Measurements from ENCODE around the gene BCAS1.

The BCAS1 gene

GRCh38 chr20:54085910-54086309, 15.5 kb upstream of the BCAS1 start:
- FAIRE-seq (no peak), DNase-seq (ENCODE audit: insufficient read length) (no peak)
- no peak for TF ChIP-seq TAF1 (IDR thresholded peaks at IDR 0.05; ENCODE audit: borderline replicate concordance, low read depth, low read length)

- FAIRE-seq (no peak), DNase-seq (ENCODE audit: insufficient read length) (no peak)
- TF ChIP-seq TAF1 (IDR thresholded peaks at IDR 0.05; ENCODE audit: borderline replicate concordance, low read depth, low read length), result no peak
- no peak for TF ChIP-seq POLR2AphosphoS5 (IDR thresholded peaks at IDR 0.05; ENCODE audit: low read depth, low read length)
- TF ChIP-seq POLR2A (IDR thresholded peaks at IDR 0.05; ENCODE audit: low read depth, low read length), result no peak
Observed at GRCh38 chr20:54085425-54085824, 15.0 kb upstream of the BCAS1 start.

- DNase-seq (ENCODE audit: insufficient read length) (no peak), FAIRE-seq (no peak)
- TF ChIP-seq POLR2A (IDR thresholded peaks at IDR 0.05; ENCODE audit: low read depth, low read length) (no peak), TAF1 (IDR thresholded peaks at IDR 0.05; ENCODE audit: borderline replicate concordance, low read depth, low read length) (no peak), POLR2AphosphoS5 (IDR thresholded peaks at IDR 0.05; ENCODE audit: low read depth, low read length) (no peak)
Observed at GRCh38 chr20:54084727-54085388, 14.5 kb upstream of the BCAS1 start.

GRCh38 chr20:54084193-54084592, 13.8 kb upstream of the BCAS1 start:
- FAIRE-seq (no peak), DNase-seq (ENCODE audit: insufficient read length) (no peak)
- no peak for TF ChIP-seq TAF1 (IDR thresholded peaks at IDR 0.05; ENCODE audit: borderline replicate concordance, low read depth, low read length)
- no peak for TF ChIP-seq POLR2A (IDR thresholded peaks at IDR 0.05; ENCODE audit: low read depth, low read length)
- no peak for TF ChIP-seq POLR2AphosphoS5 (IDR thresholded peaks at IDR 0.05; ENCODE audit: low read depth, low read length)

- DNase-seq (ENCODE audit: insufficient read length) (no peak), FAIRE-seq (peak; percentile 42)
- TF ChIP-seq TAF1 (IDR thresholded peaks at IDR 0.05; ENCODE audit: borderline replicate concordance, low read depth, low read length) (no peak), POLR2AphosphoS5 (IDR thresholded peaks at IDR 0.05; ENCODE audit: low read depth, low read length) (no peak), POLR2A (IDR thresholded peaks at IDR 0.05; ENCODE audit: low read depth, low read length) (no peak)
Observed at GRCh38 chr20:54083459-54083858, 13.1 kb upstream of the BCAS1 start.

- no peak for TF ChIP-seq POLR2AphosphoS5 (IDR thresholded peaks at IDR 0.05; ENCODE audit: low read depth, low read length)
- no peak for TF ChIP-seq POLR2A (IDR thresholded peaks at IDR 0.05; ENCODE audit: low read depth, low read length)
- TF ChIP-seq TAF1 (IDR thresholded peaks at IDR 0.05; ENCODE audit: borderline replicate concordance, low read depth, low read length), result no peak
- DNase-seq (ENCODE audit: insufficient read length), result no peak
- FAIRE-seq, result no peak
Observed at GRCh38 chr20:54082100-54082499, 11.7 kb upstream of the BCAS1 start.

GRCh38 chr20:54079652-54080051, 9.3 kb upstream of the BCAS1 start:
- FAIRE-seq (peak; percentile 17), DNase-seq (ENCODE audit: insufficient read length) (no peak)
- no peak for TF ChIP-seq POLR2AphosphoS5 (IDR thresholded peaks at IDR 0.05; ENCODE audit: low read depth, low read length)
- no peak for TF ChIP-seq POLR2A (IDR thresholded peaks at IDR 0.05; ENCODE audit: low read depth, low read length)
- TF ChIP-seq TAF1 (IDR thresholded peaks at IDR 0.05; ENCODE audit: borderline replicate concordance, low read depth, low read length), result no peak

GRCh38 chr20:54078296-54078984, 8.0 kb upstream of the BCAS1 start:
- TF ChIP-seq POLR2A (IDR thresholded peaks at IDR 0.05; ENCODE audit: low read depth, low read length) (no peak), TAF1 (IDR thresholded peaks at IDR 0.05; ENCODE audit: borderline replicate concordance, low read depth, low read length) (no peak), POLR2AphosphoS5 (IDR thresholded peaks at IDR 0.05; ENCODE audit: low read depth, low read length) (no peak)
- DNase-seq (ENCODE audit: insufficient read length) (no peak), FAIRE-seq (peak; percentile 60)

- FAIRE-seq (no peak), DNase-seq (ENCODE audit: insufficient read length) (no peak)
- no peak for TF ChIP-seq TAF1 (IDR thresholded peaks at IDR 0.05; ENCODE audit: borderline replicate concordance, low read depth, low read length)
- no peak for TF ChIP-seq POLR2A (IDR thresholded peaks at IDR 0.05; ENCODE audit: low read depth, low read length)
- no peak for TF ChIP-seq POLR2AphosphoS5 (IDR thresholded peaks at IDR 0.05; ENCODE audit: low read depth, low read length)
Observed at GRCh38 chr20:54076259-54076658, 5.9 kb upstream of the BCAS1 start.

GRCh38 chr20:54075322-54075721, 4.9 kb upstream of the BCAS1 start:
- no peak for FAIRE-seq
- no peak for DNase-seq (ENCODE audit: insufficient read length)
- no peak for TF ChIP-seq POLR2A (IDR thresholded peaks at IDR 0.05; ENCODE audit: low read depth, low read length)
- TF ChIP-seq POLR2AphosphoS5 (IDR thresholded peaks at IDR 0.05; ENCODE audit: low read depth, low read length), result no peak
- TF ChIP-seq TAF1 (IDR thresholded peaks at IDR 0.05; ENCODE audit: borderline replicate concordance, low read depth, low read length), result no peak

GRCh38 chr20:54074511-54074910, 4.1 kb upstream of the BCAS1 start:
- DNase-seq (ENCODE audit: insufficient read length) (no peak), FAIRE-seq (no peak)
- no peak for TF ChIP-seq TAF1 (IDR thresholded peaks at IDR 0.05; ENCODE audit: borderline replicate concordance, low read depth, low read length)
- TF ChIP-seq POLR2AphosphoS5 (IDR thresholded peaks at IDR 0.05; ENCODE audit: low read depth, low read length), result no peak

GRCh38 chr20:54073288-54073687, 2.9 kb upstream of the BCAS1 start:
- FAIRE-seq (no peak), DNase-seq (ENCODE audit: insufficient read length) (no peak)
- TF ChIP-seq POLR2AphosphoS5 (IDR thresholded peaks at IDR 0.05; ENCODE audit: low read depth, low read length) (no peak), TAF1 (IDR thresholded peaks at IDR 0.05; ENCODE audit: borderline replicate concordance, low read depth, low read length) (no peak), POLR2A (IDR thresholded peaks at IDR 0.05; ENCODE audit: low read depth, low read length) (no peak)

Measured in GM12892 (cell line).